Stimulated activated CD8-positive, alpha-beta memory T cell treated with anti-CD3 and anti-CD28 coated beads, Interleukin-4, amount 100 ng/mL, for 24 hours (primary cell): Measurements from ENCODE around the gene NAV2.
"Not testable (repeated sequence)": the region's sequence is repeated elsewhere in the genome, so short reads cannot be mapped to it uniquely, and the experiment has no call there.

Experiments
- DNase-seq: peaks from one replicate; pipeline ENCODE4 v3.0.0-alpha.2; 2020; ENCODE audit warnings: low read depth

NAV2 gene

GRCh38 chr11:19922689-19923035, 210.0 kb downstream of the NAV2 start:
- no peak for DNase-seq

DNA sequence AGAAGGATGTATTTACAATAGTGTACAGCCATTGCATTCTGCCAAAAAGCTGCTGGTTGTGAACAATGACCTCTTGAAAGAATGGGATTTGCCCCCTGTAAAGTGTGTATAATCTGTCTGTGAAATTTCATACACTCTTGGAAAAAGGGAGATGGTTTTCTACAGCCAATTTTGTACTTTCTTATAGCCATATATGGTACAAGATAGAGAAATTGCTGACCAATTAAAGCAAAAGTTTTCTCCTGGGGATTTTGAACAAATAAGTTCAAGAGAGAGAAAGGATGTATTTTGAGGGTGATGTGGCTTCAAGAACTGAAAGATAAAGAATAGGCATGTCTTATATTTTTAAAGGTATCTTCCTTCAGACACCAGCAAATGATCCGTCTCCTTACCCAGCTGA, 211.0 kb downstream of the NAV2 start:
- DNase-seq = no peak

GRCh38 chr11:19924311-19924710, 211.7 kb downstream of the NAV2 start:
- no peak for DNase-seq

GRCh38 chr11:19924716-19925115, 212.1 kb downstream of the NAV2 start:
- no peak for DNase-seq

GRCh38 chr11:19927403-19927802, 214.8 kb downstream of the NAV2 start:
- not testable (repeated sequence) for DNase-seq

- no peak for DNase-seq
Measured at GRCh38 chr11:19929147-19929546, 216.5 kb downstream of the NAV2 start.

DNA sequence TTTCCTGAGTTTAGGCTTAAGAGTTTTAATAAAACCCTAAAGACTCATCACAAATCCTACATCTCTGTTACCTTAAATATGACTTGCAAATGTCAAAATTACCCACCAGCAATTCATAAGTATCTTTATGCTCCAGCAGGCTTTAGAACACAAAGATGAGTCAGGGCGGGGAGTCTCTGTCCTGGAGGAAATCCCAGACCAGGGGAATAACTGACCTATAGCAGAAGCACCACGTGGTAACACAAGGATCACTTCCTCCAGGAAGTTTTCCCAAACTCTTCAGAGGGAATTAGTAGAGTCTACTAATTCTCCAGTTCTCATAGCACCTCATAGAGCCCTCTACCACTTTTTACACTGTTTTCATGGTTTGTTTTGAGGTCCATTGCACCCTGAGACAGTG, 217.0 kb downstream of the NAV2 start:
- DNase-seq = no peak

DNA sequence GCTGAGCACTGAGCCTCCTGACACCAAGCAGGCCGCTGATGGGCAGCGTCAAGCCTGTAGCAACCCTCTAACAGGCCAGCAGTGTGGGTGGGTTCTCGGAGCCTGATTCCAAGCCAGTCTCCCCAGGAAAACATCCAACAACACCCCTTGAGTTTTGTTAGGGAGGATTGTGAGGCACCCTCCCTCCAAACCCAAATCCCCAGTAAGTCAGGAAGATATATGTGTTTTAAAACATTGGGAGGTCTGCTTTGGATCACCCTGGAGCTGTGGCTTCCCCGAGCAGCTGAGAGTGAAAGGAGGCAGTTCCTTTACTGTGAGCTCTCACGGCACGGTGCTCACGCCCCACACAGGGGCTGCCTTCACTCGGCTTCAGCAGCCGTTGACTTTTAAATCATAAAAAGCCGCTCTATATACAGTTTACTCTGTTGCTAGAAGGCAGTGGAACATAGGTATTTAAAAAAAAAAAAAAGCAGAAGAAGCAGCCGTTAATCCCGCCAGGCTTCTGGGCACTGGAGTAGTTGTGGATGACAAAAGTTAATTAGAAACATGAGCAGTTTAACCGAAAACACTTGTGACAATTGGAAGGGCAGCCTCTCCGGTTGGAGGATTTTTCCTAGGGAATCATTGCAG, 218.6 kb downstream of the NAV2 start:
- DNase-seq = no peak

- DNase-seq = no peak
Measured at GRCh38 chr11:19931771-19932369, 219.2 kb downstream of the NAV2 start.

GRCh38 chr11:19933132-19933735, 220.6 kb downstream of the NAV2 start:
- no peak for DNase-seq

DNA sequence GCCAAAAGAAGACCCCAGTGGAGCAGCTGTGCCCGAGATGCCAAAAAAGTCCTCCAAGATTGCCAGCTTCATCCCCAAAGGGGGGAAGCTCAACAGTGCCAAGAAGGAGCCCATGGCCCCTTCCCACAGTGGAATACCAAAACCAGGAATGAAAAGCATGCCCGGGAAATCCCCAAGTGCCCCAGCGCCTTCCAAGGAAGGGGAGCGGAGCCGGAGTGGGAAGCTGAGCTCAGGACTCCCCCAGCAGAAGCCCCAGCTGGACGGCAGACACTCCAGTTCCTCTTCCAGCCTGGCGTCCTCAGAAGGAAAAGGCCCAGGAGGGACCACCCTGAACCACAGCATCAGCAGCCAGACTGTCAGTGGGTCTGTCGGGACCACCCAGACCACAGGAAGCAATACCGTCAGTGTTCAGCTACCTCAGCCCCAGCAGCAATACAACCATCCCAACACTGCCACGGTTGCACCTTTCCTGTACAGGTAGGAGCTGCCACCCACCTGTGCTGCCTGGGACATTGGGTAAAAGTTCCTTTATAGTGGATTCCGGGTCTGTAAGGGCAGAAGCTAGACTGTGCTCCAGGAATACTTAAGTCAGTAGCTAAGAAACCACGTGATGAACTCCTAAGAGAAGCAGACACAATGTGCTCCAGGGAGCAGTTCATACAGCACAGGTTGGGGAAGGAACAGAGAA, 221.3 kb downstream of the NAV2 start:
- DNase-seq = no peak

DNA sequence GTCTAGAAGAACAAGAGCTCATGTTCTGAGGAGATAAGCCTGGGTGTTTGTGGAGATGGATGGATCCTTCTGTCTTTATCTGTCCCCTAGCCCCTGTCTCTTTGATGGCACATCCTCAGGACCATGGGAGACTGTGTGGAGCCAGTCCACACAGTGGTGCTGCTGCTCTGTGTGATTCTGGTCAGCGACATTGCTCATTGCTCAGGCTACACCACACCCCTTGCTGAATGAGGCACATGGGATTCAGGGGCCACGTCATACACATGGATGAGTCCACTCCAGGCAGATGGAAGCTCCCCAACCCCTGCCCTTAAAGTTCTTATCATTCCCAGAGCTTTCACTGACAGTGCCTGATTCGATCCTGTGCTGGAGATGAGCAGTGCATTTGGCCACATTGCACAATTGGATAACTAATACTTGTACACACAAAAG, 222.2 kb downstream of the NAV2 start:
- no peak for DNase-seq

GRCh38 chr11:19935507-19935906, 222.9 kb downstream of the NAV2 start:
- DNase-seq = no peak

- DNase-seq = no peak
Measured at GRCh38 chr11:19936461-19936860, 223.8 kb downstream of the NAV2 start.

GRCh38 chr11:19938169-19938856, 225.7 kb downstream of the NAV2 start:
- peak; percentile 7 for DNase-seq

- no peak for DNase-seq
Measured at GRCh38 chr11:19938866-19939265, 226.2 kb downstream of the NAV2 start.

- DNase-seq = no peak
Measured at GRCh38 chr11:19939415-19939929, 226.8 kb downstream of the NAV2 start.

- no peak for DNase-seq
Measured at GRCh38 chr11:19940831-19941230, 228.2 kb downstream of the NAV2 start.

- no peak for DNase-seq
Measured at GRCh38 chr11:19946681-19947080, 234.0 kb downstream of the NAV2 start.

- DNase-seq = no peak
Measured at GRCh38 chr11:19947537-19948114, 235.0 kb downstream of the NAV2 start.

GRCh38 chr11:19949606-19950005, 237.0 kb downstream of the NAV2 start:
- no peak for DNase-seq

DNA sequence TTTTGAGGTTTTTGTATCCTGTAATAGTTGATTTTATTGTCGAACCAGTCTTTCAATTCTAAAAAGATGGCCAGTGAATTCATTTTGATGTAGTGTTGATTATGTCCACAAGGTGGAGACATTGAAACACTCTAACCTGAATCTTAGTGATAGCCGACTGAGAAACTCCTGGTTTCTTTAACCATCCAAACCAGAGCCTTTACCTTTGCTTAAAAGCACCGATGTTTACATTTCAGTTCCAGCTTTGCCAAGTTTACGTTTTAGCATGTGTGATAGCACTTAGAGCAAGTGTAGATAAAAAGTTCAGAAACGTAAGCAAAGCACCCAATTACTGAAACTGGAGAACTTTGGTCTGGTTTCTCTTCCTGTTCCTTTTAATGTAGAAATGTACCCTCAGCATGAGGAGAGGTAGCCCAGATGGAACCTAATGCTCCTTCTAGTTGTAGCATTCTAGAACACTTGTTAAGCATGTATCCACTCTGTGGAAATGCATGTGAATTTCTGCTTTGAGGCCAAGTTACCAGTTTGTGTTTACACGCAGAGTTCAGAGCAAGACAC, 239.0 kb downstream of the NAV2 start:
- no peak for DNase-seq
